CD4-positive, alpha-beta T cell treated with Interferon gamma for 1 hour (primary cell): Measurements from ENCODE around the gene OR13C9.
"Not testable (repeated sequence)": the region's sequence is repeated elsewhere in the genome, so short reads cannot be mapped to it uniquely, and the experiment has no call there.

Source experiments
- DNase-seq: peaks from one replicate; pipeline ENCODE4 v3.0.0-alpha.2; 2020

Gene OR13C9

GRCh38 chr9:104618104-104618503 is at the start of gene OR13C9:
Gene OR13C9, minus strand, starts transcription at chr9:104618204. Its CDS starts 0 bp downstream, at chr9:104618204.
- DNase-seq, result no peak

- DNase-seq, result no peak
Observed at GRCh38 chr9:104658496-104659195, 40.6 kb upstream of the OR13C9 start.

GRCh38 chr9:104635456-104635855 is 17.5 kb upstream of the OR13C9 start:
- DNase-seq, result no peak

- no peak for DNase-seq
Observed at GRCh38 chr9:104633976-104634520, 16.0 kb upstream of the OR13C9 start.

GRCh38 chr9:104625964-104626363 is 8.0 kb upstream of the OR13C9 start:
- DNase-seq, result not testable (repeated sequence)

- DNase-seq, result no peak
Observed at GRCh38 chr9:104617418-104617817, 586 bp downstream of the OR13C9 start.

- DNase-seq, result no peak
Observed at GRCh38 chr9:104611213-104611612, 6.8 kb downstream of the OR13C9 start.

- DNase-seq, result no peak
Observed at GRCh38 chr9:104608336-104608735, 9.7 kb downstream of the OR13C9 start.

- DNase-seq, result no peak
Observed at GRCh38 chr9:104606152-104606551, 11.9 kb downstream of the OR13C9 start.

GRCh38 chr9:104605527-104605926 is 12.5 kb downstream of the OR13C9 start, which contains the start of gene OR13C2:
Gene OR13C2, minus strand, starts transcription at chr9:104605627. Its CDS starts 0 bp downstream, at chr9:104605627.
- not testable (repeated sequence) for DNase-seq

- no peak for DNase-seq
Observed at GRCh38 chr9:104604801-104605200, 13.2 kb downstream of the OR13C9 start.

GRCh38 chr9:104599313-104599712 is 18.7 kb downstream of the OR13C9 start, which contains the start of gene OR13C5:
Gene OR13C5, minus strand, starts transcription at chr9:104599413. Its CDS starts 0 bp downstream, at chr9:104599413.
- not testable (repeated sequence) for DNase-seq

- not testable (repeated sequence) for DNase-seq
Observed at GRCh38 chr9:104598749-104599148, 19.3 kb downstream of the OR13C9 start.

- no peak for DNase-seq
Observed at GRCh38 chr9:104589626-104590025, 28.4 kb downstream of the OR13C9 start.

GRCh38 chr9:104586496-104587180 is 31.4 kb downstream of the OR13C9 start:
- DNase-seq, result no peak

GRCh38 chr9:104580562-104580961 is 37.4 kb downstream of the OR13C9 start:
- no peak for DNase-seq

- no peak for DNase-seq
Observed at GRCh38 chr9:104577263-104577662, 40.7 kb downstream of the OR13C9 start.

GRCh38 chr9:104575456-104575855 is 42.5 kb downstream of the OR13C9 start:
- no peak for DNase-seq

- DNase-seq, result no peak
Observed at GRCh38 chr9:104572612-104573011, 45.4 kb downstream of the OR13C9 start.

- DNase-seq, result no peak
Observed at GRCh38 chr9:104568868-104569267, 49.1 kb downstream of the OR13C9 start, which contains the start of gene OR13C8. Gene OR13C8, plus strand, starts transcription at chr9:104569168. Its CDS starts 0 bp downstream, at chr9:104569168.
